Motor neuron (in vitro differentiated cells): ENCODE measurements around the gene ALLC. TPM values are rescaled to one million over a fixed set of nuclear protein-coding genes. Genes with fewer than 3 reads are reported as not detected.
A peak's percentile ranks its signal among the peaks of the same experiment; 100 is the strongest.

Experiments
- ATAC-seq, 8 experiments: fragments of 200-7000 bp; cut with Tn5 transposase; replicated peaks in 6 of 8; 2 replicates each; pipeline ENCODE4 v1.8.0; 2021; ENCODE audit warnings: mild to moderate bottlenecking in 8 of 8, moderate library complexity in 8 of 8
- H3K27ac ChIP-seq, 2 donors: fragments of 250-450 bp; sonication (Bioruptor Pico); 2 replicates each; pipeline ENCODE4 v1.9.0; 2021; ENCODE audit warnings: antibody characterized with exemption in 2 of 2, mild to moderate bottlenecking in 2 of 2, moderate library complexity in 1 of 2
- H3K4me1 ChIP-seq, 2 donors: fragments of 250-450 bp; sonication (Bioruptor Pico); replicated peaks in 1 of 2; 2 replicates each; pipeline ENCODE4 v1.6.1; 2021; ENCODE audit warnings: antibody characterized with exemption in 2 of 2, mild to moderate bottlenecking in 2 of 2, moderate library complexity in 1 of 2
- H3K4me3 ChIP-seq, 5 donors: fragments of 250-450 bp; sonication (Bioruptor Pico); 2 replicates each; pipeline ENCODE4 v1.9.0; 2021; ENCODE audit warnings: antibody characterized with exemption in 5 of 5, mild to moderate bottlenecking in 5 of 5, moderate library complexity in 4 of 5
- WGBS, 10 experiments: fragments of 450-650 bp; shearing (Covaris generic); methylation state at CpG; one replicate each; pipeline ENCODE4 v1.0.0; 2022; 5-methylcytosine and 5-hydroxymethylcytosine counted together
- in situ Hi-C, 9 experiments: fragments of 400-800 bp; cut with MboI; loops; one replicate each; pipeline ENCODE4 v1.15.0; 2021; ENCODE audit warnings: low sequenced_read_pairs in 9 of 9, low pct_unique_long_range_greater_than_20kb in 2 of 9; ENCODE audit not compliant: unreplicated experiment in 9 of 9
- total RNA-seq, 8 experiments: library from RNA; unstranded; fragments of 300-600 nt; gene quantifications; 2 replicates each; pipeline versions ENCODE4 v1.2.3 to v1.2.4, GENCODE V29; 2022

The ALLC gene
- total RNA-seq, 8 experiments from 2014 or later: 0.13 to 1.1 (median 0.33) TPM; not detected in 4

DNA sequence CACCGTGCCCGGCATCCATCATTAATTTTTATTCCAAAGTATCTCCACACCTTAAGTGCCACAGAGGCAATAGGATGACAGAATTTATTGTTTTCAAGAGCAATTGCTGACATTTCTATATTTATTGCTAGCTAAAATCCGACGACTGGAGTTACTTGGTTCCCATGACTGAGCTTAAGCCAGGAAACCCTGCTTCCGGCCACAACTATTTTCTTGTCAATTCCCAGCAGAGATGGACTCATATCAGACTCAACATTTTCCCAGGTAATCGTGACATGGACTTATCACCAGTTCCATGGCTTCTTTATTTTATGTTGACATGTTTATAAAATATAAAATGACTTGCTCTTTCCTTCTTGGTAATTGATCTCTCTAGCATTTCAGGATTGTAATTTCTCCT is 24.8 kb downstream of the ALLC start:
- H3K4me1 ChIP-seq: no peaks in the 10 kb centered on the region
- in situ Hi-C loops: no loop called here
- ATAC-seq: no peak
- no peak overlapping the region for H3K27ac ChIP-seq
- no peak overlapping the region for H3K4me3 ChIP-seq
- 0 to 100% (median 91%) methylated on average over 1 to 5 of the region's 6 CpGs for WGBS, 10 experiments

DNA sequence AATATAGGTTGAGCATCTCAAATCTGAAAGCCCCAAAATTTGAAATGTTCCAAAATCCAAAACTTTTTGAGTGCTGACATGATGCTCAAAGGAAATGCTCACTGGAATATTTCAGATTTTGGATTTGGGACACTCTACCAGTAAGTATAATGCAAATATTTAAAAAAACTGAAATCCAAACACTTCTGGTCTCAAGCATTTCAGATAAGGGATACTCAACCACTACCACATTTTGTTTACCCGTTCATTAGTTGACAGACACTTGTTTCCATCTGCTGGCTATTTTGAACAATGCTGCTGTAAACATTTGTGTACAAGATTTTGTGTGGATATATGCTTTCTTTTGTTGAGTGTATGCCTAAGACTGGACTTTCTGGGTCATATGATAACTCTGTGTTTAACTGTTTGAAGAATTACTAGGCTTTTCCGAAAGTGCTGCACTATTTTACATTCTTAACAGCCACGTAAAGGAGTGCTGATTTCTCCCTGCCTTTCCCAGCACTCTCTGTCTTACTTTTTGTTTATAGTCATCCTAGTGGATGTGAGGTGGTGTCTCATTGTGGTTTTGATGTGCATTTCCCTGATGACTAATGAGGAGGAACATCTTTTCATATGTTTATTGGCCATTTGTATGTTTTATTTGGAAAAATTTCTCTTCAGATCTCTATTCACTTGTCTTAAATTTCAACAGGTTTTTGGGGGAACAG is 25.9 kb downstream of the ALLC start:
- in situ Hi-C loops: no loop called here
- peak in 2 of 8 experiments; percentile 87 to 98 for ATAC-seq
- Histone ChIP-seq H3K4me1 (no peaks in the 10 kb centered on the region), H3K27ac (no peak overlapping the region), H3K4me3 (no peak overlapping the region)
- WGBS, 10 experiments: 0 to 90% (median 61%) methylated on average over 1 to 3 of the region's 3 CpGs; no CpG with 5 or more reads in 1 of the 10 experiments

DNA sequence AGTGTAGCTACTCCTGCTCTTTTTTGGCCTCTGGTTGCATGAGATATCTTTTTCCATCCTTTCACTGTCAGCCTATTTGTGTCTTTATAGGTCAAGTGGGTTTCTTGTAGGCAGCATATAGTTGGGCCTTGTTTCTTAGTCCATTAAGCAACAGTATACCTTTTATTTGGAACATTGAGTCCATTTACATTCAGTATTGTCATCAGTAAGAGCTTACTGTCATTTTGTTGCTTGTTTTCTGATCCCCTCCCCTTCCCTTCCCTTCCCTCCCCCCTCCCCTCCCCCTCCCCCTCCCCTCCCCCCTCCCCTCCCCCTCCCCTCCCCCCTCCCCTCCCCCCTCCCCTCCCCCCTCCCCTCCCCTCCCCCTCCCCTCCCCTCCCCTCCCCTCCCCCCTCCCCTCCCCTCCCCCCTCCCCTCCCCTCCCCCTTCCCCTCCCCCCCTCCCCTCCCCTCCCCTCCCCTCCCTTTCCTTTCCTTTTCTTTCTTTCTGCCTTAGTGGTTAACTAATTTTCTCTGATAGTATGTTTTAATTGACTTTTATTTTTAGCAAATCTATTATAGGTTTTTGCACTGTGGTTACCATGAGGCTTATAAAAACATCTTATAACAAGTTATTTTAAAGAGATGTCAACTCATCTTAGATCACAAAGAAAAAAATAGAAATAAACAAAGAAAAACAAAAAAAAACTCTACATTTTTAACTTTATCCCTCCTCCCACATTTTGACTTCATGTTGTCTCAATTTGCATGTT is 32.2 kb downstream of the ALLC start:
- Histone ChIP-seq H3K4me3 (no peak overlapping the region), H3K27ac (no peak overlapping the region), H3K4me1 (no peaks in the 10 kb centered on the region)
- ATAC-seq: no peak
- in situ Hi-C loops: no loop called here

DNA sequence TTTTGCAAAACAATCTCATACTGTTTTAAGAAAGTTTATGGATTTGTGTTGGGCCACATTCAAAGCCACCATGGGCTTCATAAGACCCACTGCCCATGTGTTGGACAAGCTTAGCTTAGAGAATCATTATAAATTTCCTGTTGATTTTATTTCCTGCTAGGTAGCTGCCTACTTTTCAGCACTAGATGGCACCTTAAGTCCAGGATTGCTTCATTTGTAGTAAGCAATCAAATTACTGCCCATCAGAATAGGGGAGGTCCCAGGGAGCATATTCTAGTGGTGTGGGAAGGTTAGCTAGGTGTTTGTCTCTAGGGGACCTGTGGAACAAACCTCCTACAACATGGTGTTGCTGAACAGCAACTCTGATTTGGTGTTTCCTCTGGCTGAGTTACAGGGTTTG is 34.4 kb downstream of the ALLC start:
- Histone ChIP-seq H3K4me1 (no peaks in the 10 kb centered on the region), H3K4me3 (no peak overlapping the region), H3K27ac (no peak overlapping the region)
- ATAC-seq: peak in 7 of 8 experiments; percentile 30 to 83 (median 57)
- in situ Hi-C loops: no loop called here

DNA sequence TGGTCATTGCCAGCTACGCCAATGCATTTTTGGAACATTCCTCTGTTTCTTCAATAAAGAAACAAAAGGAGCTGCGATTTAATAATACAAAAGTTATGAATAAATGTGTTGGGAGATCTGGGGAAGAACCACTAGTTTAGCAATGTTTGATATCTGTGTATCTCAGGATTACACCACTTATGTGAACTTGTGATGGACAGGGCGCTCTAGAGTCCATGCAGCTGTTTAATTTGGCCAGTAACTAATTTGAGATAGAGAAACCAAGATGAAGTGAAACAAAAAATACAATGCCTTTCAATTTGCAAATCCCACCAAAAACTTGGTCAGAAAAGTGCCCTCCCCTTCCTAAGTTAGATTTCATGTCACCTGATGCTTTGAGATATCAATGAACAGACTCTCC is 38.5 kb downstream of the ALLC start:
- in situ Hi-C loops: no loop called here
- WGBS, 10 experiments: 6 to 100% (median 77%) methylated on average over 1 to 3 of the region's 3 CpGs
- no peak overlapping the region for H3K27ac ChIP-seq
- ATAC-seq: no peak
- no peaks in the 10 kb centered on the region for H3K4me1 ChIP-seq
- H3K4me3 ChIP-seq: no peak overlapping the region

DNA sequence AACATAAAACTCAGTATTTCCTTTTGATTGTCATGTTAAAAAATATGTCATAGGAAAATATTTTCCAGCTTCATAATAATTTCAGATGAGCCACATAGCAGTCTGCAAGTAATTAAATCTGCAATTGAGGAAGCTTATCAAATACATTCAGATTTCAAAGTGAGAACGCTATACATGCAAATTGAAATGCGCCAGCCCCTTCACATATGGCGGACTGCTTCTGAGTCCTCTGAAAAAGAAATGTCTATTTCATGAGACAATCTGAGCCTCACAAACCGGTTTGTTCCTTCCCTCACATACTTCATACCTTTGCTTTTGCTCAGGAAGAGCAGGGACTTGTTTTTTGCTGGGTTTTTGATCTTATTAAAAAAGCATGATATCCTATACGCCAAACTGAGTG is 43.1 kb downstream of the ALLC start:
- ATAC-seq: no peak
- H3K4me3 ChIP-seq: no peak overlapping the region
- H3K27ac ChIP-seq: no peak overlapping the region
- in situ Hi-C loops: no loop called here
- 25 to 100% (median 68%) methylated on average over 1 to 5 of the region's 5 CpGs; no CpG with 5 or more reads in 1 of the 10 experiments for WGBS, 10 experiments
- H3K4me1 ChIP-seq: peaks cover 11 to 15% of the 10 kb centered on the region in 2 donors

DNA sequence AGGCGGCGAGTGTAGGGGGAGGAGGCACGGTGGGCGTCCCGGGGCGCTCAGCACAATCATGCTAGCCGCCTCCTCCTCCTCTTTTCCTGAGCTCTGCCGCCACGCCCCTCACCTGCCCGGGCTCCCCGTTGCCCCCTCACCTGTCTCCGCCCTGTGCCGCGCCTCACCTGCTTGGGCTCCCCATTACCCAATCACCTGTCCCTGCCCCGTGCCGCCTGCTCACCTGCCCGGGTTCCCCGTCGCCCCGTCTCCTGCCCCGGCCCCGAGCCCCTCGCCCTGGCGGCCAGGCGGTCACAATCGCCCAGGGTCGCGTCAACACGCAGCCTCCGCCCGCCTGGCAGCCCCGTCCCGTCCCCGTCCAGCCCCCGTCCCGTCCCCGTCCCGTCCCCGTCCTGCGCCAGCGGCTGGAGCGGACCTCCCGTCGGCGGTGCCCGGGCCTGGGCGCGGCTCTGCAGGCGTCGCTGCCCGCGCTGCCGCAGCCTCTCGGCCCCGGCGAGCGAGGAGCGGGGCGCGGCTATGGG is 45.3 kb downstream of the ALLC start, which contains the start of gene DCDC2C:
DCDC2C (plus strand) TSS at position 340 of the 521 bp plus-strand sequence; CDS start at position 517, 177 bp downstream.
- no peak for ATAC-seq
- Histone ChIP-seq H3K27ac (no peak within 1 kb of the TSS), H3K4me1 (peaks cover 18 to 23% of the 10 kb centered on the region in 2 donors), H3K4me3 (peak within 1 kb of the TSS in 3 of 5 donors; percentile 11 to 30 (median 17))
- WGBS, 10 experiments: no CpG with 5 or more reads among the region's 60 CpGs
- in situ Hi-C loops: no loop called here

DNA sequence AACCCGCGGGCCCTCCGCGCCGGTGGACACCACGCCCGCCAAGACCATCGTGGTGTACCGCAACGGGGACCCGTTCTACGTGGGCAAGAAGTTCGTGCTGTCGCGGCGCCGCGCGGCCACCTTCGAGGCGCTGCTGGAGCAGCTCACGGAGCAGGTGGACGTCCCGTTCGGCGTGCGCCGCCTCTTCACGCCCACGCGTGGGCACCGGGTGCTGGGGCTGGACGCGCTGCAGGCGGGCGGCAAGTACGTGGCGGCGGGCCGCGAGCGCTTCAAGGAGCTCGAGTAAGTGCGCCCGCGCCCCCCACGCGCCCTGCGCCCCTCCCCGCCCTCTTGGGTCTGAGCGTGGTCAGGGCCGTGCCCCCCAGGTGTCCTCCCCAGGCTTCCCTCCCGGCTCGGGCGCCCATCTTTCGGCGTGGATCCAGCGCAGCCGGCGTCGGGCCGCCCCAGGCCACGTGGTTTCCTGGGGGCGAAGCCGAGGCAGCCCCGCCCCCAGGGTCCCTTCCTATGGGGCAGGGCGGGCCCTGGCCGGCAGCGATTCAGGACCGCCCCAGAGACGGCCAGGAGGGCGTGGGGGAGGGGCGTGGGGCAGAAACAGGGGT is 45.9 kb downstream of the ALLC start:
- 87% methylated on average over 21 of the region's 73 CpGs; no CpG with 5 or more reads in 9 of the 10 experiments for WGBS, 10 experiments
- H3K4me1 ChIP-seq: peaks cover 18 to 23% of the 10 kb centered on the region in 2 donors
- H3K27ac ChIP-seq: no peak overlapping the region
- H3K4me3 ChIP-seq: peak overlapping the region in 3 of 5 donors; percentile 11 to 30 (median 17)
- ATAC-seq: peak in 3 of 8 experiments; percentile 54 to 88 (median 87)
- in situ Hi-C loops: no loop called here

DNA sequence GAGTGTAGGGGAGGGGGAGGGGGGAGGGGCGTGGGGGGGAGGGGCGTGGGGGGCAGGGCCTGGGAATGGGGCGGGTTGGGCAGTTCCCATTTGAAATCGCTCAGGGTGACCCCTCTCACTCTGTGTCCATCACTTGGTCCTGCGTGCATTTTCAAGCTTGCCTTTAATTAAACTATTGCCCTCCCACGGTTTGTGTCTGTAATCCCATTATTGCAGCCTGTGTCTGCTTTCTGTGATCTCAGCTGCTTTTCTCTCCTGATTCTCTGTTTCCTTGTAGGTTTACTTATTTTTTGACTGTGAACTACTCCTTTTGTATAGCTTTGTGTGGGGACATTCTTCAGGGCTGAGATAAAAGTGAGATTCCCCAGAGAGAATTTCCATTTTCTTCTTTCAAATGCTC is 46.7 kb downstream of the ALLC start:
- 0 to 17% (median 0%) methylated on average over 1 to 2 of the region's 6 CpGs; no CpG with 5 or more reads in 7 of the 10 experiments for WGBS, 10 experiments
- H3K27ac ChIP-seq: peak overlapping the region in 1 of 2 donors; percentile 54

DNA sequence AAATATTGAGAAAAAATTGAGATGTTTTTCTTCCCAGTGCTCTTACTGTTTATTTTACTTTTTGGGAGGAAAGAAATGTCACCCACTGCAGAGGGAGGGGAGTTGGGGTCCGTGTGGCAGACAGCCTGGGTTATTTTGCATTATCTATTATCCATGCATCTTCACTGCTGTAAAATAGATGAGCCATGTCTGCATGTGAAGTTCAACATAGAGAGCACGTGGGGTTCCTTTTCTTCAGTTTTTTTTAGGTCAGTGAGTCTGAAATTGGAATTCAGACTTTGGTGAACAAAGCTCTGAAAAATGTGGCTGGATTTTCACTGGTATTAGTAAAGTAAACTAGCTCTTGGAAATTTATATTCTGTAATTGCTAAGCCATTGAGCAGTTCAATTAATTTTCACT is 47.8 kb downstream of the ALLC start:
- WGBS, 10 experiments: 0 to 60% (median 18%) methylated on average over 1 to 2 of the region's 2 CpGs
- peak in 1 of 8 experiments; percentile 64 for ATAC-seq
- H3K4me1 ChIP-seq: peaks cover 18 to 23% of the 10 kb centered on the region in 2 donors
- no peak overlapping the region for H3K27ac ChIP-seq
- in situ Hi-C loops: no loop called here
- H3K4me3 ChIP-seq: no peak overlapping the region

More for the DNA sequence above, 46.7 kb downstream of the ALLC start:
- in situ Hi-C loops: no loop called here
- Histone ChIP-seq H3K4me1 (peaks cover 18 to 23% of the 10 kb centered on the region in 2 donors), H3K4me3 (no peak overlapping the region)
- peak in 5 of 8 experiments; percentile 55 to 69 (median 63) for ATAC-seq

DNA sequence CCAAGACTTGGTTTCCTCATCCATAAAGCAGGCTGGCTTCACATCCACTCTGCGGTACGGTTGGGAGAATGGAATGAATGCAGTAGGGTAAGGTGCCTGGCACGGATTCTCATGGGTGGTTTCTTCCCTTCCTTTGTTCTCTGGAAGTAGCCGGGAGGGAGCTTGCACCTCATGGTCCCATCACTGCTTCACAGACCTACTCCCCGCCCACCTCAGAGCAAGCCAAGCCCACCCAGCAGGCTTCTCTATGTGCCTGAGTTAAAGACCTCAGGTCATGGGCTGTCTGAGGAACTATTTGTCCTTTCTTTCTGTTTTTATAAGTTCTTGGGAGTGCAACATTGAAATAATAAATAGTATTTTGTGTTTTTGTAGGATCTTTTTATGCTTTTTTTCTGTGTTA is 48.9 kb downstream of the ALLC start:
- 0 to 83% (median 0%) methylated on average over 1 to 2 of the region's 5 CpGs; no CpG with 5 or more reads in 5 of the 10 experiments for WGBS, 10 experiments
- Histone ChIP-seq H3K27ac (no peak overlapping the region), H3K4me3 (no peak overlapping the region), H3K4me1 (peaks cover 18 to 23% of the 10 kb centered on the region in 2 donors)
- in situ Hi-C loops: no loop called here
- ATAC-seq: no peak

DNA sequence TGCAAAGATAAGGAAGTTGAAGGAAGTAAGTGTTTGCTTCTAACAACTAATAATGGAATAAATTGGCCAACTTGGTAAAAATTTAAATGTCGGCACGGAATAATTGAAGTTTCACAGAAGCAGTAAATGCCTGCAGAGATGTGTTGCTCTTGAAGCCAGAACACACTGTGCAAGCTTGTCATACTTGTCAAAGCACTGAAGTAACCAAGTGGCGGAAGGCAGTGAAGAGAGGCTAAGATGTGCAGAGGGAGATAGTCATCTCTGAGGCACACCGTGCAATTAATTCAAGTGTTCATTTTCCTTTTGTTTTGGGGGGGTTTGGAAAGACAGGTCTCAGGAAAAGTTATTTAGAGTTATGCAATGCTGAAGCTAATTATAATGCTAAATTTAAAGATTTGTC is 50.6 kb downstream of the ALLC start:
- H3K4me3 ChIP-seq: no peak overlapping the region
- no peak for ATAC-seq
- peaks cover 18 to 23% of the 10 kb centered on the region in 2 donors for H3K4me1 ChIP-seq
- H3K27ac ChIP-seq: no peak overlapping the region
- WGBS, 10 experiments: 43 to 100% (median 89%) methylated on average over 2 to 4 of the region's 4 CpGs; no CpG with 5 or more reads in 3 of the 10 experiments
- in situ Hi-C loops: no loop called here

DNA sequence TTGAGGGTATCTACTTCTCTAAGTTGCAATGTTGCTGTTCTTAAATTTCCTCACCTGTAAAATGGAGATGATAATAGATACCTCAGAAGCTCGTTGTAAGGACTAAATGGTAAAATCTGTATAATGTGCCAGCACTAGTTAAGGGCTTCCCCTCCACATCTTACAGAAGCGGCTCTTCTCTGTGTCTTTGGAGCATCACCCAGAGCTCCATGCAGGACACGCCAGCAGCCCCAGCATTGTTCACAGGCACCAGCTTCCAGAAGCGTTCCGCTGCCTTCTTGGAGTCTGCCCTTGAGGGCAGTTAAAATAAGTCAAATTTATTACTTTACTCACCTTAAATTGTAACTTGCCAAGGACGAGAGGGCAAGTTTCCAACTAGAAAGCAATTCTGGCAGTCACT is 51.2 kb downstream of the ALLC start:
- in situ Hi-C loops: no loop called here
- Histone ChIP-seq H3K27ac (no peak overlapping the region), H3K4me1 (peaks cover 18 to 23% of the 10 kb centered on the region in 2 donors), H3K4me3 (no peak overlapping the region)
- no peak for ATAC-seq
- 0 to 94% (median 87%) methylated on average over 2 to 6 of the region's 6 CpGs; no CpG with 5 or more reads in 1 of the 10 experiments for WGBS, 10 experiments
